HG02840 (cell line): Measurements from ENCODE around the gene PEX12.
"Not testable (repeated sequence)": the region's sequence is repeated elsewhere in the genome, so short reads cannot be mapped to it uniquely, and the experiment has no call there.

Experiments
- ATAC-seq: cut with Tn5 transposase; IDR thresholded peaks from one replicate; pipeline ENCODE4 v1.9.1; 2021; ENCODE audit warnings: mild to moderate bottlenecking, moderate library complexity, moderate number of reproducible peaks; ENCODE audit not compliant: unreplicated experiment, low FRiP score

Gene PEX12

DNA sequence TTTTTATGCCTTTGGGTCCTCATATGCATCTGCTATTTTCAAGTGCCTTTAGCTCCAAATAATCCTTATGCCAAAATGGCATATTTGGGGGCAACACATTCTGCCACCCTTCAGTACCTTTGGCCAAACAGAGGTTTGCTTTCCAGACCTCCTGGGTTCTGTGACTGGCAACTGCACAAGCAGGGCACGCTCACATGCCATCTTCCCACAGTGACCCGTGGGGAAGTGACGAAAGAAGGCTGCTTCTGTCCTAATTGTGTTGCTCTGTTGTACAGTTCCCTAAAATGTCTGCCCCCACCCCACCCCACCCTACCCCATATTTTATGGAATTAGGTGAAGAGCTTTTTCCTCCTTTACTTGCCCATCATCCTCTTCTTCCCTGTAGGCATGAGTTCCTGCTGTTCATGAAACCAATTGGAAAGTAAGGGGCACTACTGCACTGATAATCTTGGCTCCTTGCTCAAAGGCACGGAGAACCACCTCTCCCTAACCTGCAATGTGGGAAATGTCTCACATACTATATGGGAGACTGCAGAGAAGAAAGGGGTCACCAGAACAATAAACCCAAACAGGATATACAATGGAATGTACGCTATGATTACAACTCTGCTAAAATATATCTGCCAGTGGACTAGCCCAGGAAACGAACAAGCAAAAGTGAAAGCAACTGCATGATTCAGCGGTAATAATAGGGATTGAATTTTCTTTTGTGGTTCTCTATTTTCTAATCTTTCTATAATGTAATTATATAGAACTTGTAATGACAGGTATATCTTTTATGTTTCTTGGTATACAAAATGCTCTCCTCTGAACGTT is 37.6 kb downstream of the PEX12 start:
- no peak for ATAC-seq

DNA sequence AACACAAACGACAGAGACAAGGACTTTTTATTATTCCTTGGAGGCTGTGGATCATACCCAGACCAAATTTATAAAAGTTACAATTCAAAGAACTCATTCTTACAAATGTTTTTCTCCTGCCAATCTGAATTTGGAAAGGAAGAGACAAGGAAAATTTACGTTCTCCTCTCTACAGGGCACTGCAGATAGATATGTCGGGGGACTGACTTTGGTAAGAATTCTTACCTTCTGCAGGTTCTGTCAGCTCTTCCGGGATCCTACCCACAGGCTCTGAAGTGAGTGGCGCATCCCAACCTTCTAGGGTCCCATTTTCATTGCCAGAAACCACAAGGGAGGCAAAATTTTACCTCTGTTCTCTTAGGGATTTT is 38.7 kb downstream of the PEX12 start:
- no peak for ATAC-seq

DNA sequence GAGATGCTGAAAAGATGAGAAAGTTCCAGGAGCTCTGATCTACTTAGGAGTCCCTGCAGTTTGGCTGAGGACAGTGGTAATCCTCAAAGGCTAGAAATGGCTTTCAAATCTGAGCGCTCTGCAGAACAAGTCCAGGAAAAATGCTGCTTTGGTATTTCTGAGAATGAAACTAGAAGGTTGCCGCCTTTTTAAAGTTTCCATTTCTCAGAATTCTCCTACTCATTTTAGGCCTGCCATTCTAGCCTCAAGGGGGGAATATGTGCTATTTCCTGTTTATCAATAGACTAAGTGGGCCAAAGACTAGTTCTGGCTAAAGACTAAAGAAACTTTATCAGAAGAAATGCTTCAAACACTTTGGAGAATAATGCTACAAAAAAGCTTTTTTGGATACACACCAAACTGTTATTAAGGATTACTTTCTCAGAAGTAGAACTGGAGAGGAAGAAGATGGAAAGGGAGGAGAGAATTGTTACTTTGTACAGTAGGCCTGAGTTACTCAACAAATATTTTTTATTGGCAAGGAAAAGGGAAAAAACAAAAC is 40.7 kb downstream of the PEX12 start, which contains the start of gene SLFN12L:
SLFN12L (minus strand) TSS at position 78 of the 541 bp plus-strand sequence. CDS start 15,314 bp downstream, outside the sequence.
- no peak for ATAC-seq

DNA sequence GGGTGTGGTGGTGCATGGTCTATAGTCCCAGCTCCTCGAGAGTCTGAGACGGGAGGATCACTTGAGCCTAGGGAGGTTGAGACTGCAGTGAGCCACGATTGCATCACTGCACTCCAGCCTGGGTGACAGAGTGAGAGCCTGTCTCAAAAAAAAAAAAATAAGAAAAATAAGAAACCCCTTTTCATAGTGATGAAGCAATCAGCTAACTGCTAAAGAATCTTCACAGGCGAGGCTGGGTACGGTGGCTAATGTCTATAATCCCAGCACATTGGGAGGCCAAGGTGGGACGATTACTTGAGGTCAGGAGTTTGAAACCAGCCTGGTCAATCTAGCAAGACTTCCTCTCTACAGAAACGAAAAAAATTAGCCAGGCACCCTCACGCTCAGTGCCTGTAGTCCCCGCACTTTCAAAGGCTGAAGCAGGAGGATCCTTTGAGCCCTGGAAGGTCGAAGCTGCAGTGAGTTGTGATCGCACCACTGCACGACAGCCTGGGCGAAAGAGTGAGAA is 41.7 kb downstream of the PEX12 start:
- ATAC-seq = no peak

DNA sequence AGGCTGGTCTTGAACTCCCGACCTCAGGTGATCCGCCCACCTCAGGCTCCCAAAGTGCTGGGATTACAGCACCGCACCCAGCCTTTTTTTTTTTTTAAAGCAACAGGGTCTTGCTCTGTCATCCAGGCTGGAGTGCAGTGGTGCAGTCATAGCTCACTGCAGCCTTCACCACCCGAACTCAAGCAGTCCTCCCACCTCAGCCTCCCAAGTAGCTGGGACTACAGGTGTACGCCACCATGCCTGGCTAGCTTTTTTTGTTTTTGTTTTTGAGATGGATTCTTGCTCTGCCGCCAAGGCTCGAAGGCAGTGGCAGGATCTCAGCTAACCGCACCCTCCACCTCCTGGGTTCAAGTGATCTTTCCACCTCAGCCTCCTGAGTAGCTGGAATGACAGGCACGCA is 43.0 kb downstream of the PEX12 start:
- ATAC-seq = not testable (repeated sequence)

DNA sequence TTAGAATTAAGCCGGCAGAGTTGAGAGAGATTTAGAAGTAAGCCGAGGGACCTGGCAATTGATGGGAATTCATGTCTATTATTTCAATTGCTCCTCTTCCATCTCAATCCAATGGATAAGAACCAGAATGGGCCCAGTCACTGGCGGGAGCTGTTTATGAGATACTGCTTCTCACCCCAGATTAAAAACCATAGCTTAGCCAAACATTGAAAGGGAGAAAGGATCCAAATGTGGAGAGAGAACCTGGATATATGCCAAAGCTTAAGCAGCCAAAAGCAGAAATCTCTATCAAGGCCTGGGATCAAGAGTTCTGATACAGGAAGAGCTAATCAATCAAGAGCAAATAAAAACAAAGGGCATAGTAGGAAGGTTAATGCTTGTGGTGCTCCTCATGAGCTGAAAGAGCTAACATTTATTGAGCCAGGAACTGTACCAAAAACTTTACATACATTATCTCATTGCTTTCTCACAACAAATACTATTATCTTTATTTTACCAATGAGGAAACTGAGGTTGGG is 43.7 kb downstream of the PEX12 start:
- ATAC-seq = no peak

DNA sequence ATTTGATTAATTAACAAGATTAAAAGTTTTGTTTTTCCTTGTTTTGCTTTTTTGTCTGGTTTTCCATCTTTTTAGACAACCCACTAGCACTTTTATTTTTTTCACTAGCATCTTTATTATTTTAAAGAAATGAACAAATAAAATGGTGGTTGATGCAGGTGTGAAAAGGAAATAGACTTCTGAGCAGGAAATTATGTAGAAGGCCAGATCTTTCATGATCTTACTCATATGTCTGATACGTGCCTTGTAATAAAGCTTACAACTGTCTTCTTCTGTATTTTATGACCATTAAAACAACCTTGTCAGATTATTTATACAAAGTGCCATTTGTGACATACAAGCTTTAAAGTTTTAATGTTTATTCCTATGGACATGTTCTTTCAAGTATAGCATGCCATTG is 47.2 kb downstream of the PEX12 start:
- no peak for ATAC-seq

DNA sequence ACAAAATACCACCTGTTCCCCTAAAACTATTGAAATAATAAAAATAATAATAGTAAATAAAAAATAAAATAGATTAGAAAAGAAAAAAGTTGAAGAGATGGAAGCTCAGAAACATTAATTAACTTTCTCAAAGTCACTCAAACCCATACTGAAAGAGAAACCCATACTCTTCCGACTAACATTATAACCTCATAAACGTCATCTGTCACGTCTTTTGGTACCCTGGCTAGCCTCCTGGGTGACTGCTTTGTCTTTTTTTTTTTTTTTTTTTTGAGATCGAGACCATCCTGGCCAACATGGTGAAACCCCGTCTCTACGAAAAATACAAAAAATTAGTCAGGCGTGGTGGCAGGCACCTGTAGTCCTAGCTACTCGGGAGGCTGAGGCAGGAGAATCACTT is 48.5 kb downstream of the PEX12 start:
- ATAC-seq = no peak

DNA sequence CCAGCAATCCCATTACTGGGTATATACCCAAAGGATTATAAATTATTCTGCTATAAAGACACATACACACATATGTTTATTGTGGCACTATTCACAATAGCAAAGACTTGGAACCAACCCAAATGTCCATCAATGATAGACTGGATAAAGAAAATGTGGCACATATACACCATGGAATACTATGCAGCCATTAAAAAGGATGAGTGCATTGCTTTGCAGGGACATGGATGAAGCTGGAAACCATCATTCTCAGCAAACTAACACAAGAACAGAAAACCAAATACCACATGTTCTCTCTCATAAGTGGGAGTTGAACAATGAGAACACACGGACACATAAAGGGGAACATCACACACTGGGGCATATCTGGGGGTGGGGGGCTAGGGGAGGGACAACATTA is 49.0 kb downstream of the PEX12 start:
- ATAC-seq = not testable (repeated sequence)
